ENCODE data around the gene KLF3.
A peak's percentile ranks its signal among the peaks of the same experiment; 100 is the strongest.

Gene KLF3

GRCh38 chr4:38656111-38656510, 7.9 kb upstream of the KLF3 start:
- Histone ChIP-seq H3K4me1 (ENCODE audit: control insufficient read depth in 1 of 2, insufficient read depth in 2 of 2, low read length in 2 of 2) (no peaks in the 10 kb centered on the region), H3K4me3 (ENCODE audit: low read depth in 1 of 2, low read length in 2 of 2) (no peak overlapping the region), H3K27me3 (ENCODE audit: low read depth, low read length) (no peaks in the 10 kb centered on the region), H3K36me3 (ENCODE audit: control insufficient read depth in 1 of 2, insufficient read depth in 2 of 2, low read length in 2 of 2) (no peaks in the 10 kb centered on the region), H3K27ac (ENCODE audit: low read length) (no peak overlapping the region), H3K9me3 (ENCODE audit: control insufficient read depth in 1 of 2, low read length in 2 of 2) (no peaks in the 10 kb centered on the region)

- Histone ChIP-seq H3K4me3 (ENCODE audit: low read depth in 1 of 2, low read length in 2 of 2) (no peak overlapping the region), H3K36me3 (ENCODE audit: control insufficient read depth in 1 of 2, insufficient read depth in 2 of 2, low read length in 2 of 2) (peaks cover 0 to 2% of the 10 kb centered on the region in 2 donors), H3K9me3 (ENCODE audit: control insufficient read depth in 1 of 2, low read length in 2 of 2) (no peaks in the 10 kb centered on the region), H3K27ac (ENCODE audit: low read length) (no peak overlapping the region), H3K4me1 (ENCODE audit: control insufficient read depth in 1 of 2, insufficient read depth in 2 of 2, low read length in 2 of 2) (peaks cover 5 to 6% of the 10 kb centered on the region in 2 donors), H3K27me3 (ENCODE audit: low read depth, low read length) (no peaks in the 10 kb centered on the region)
Measured at GRCh38 chr4:38659346-38659745, 4.7 kb upstream of the KLF3 start.

- no peak overlapping the region for H3K27ac ChIP-seq (ENCODE audit: low read length)
- peaks cover 5 to 6% of the 10 kb centered on the region in 2 donors for H3K4me1 ChIP-seq (ENCODE audit: control insufficient read depth in 1 of 2, insufficient read depth in 2 of 2, low read length in 2 of 2)
- H3K27me3 ChIP-seq (ENCODE audit: low read depth, low read length): no peaks in the 10 kb centered on the region
- H3K4me3 ChIP-seq (ENCODE audit: low read depth in 1 of 2, low read length in 2 of 2): no peak overlapping the region
- no peaks in the 10 kb centered on the region for H3K9me3 ChIP-seq (ENCODE audit: control insufficient read depth in 1 of 2, low read length in 2 of 2)
- H3K36me3 ChIP-seq (ENCODE audit: control insufficient read depth in 1 of 2, insufficient read depth in 2 of 2, low read length in 2 of 2): peaks cover 0 to 5% of the 10 kb centered on the region in 2 donors
Measured at GRCh38 chr4:38660838-38661237, 3.2 kb upstream of the KLF3 start.

GRCh38 chr4:38661371-38661770, 2.6 kb upstream of the KLF3 start:
- H3K27me3 ChIP-seq (ENCODE audit: low read depth, low read length): no peaks in the 10 kb centered on the region
- no peaks in the 10 kb centered on the region for H3K9me3 ChIP-seq (ENCODE audit: control insufficient read depth in 1 of 2, low read length in 2 of 2)
- no peak overlapping the region for H3K4me3 ChIP-seq (ENCODE audit: low read depth in 1 of 2, low read length in 2 of 2)
- H3K4me1 ChIP-seq (ENCODE audit: control insufficient read depth in 1 of 2, insufficient read depth in 2 of 2, low read length in 2 of 2): peaks cover 5 to 6% of the 10 kb centered on the region in 2 donors
- peaks cover 0 to 5% of the 10 kb centered on the region in 2 donors for H3K36me3 ChIP-seq (ENCODE audit: control insufficient read depth in 1 of 2, insufficient read depth in 2 of 2, low read length in 2 of 2)
- no peak overlapping the region for H3K27ac ChIP-seq (ENCODE audit: low read length)

- Histone ChIP-seq H3K36me3 (ENCODE audit: control insufficient read depth in 1 of 2, insufficient read depth in 2 of 2, low read length in 2 of 2) (peaks cover 0 to 5% of the 10 kb centered on the region in 2 donors), H3K4me3 (ENCODE audit: low read depth in 1 of 2, low read length in 2 of 2) (peak overlapping the region; percentile 64 to 66), H3K27me3 (ENCODE audit: low read depth, low read length) (no peaks in the 10 kb centered on the region), H3K27ac (ENCODE audit: low read length) (peak overlapping the region; percentile 92), H3K9me3 (ENCODE audit: control insufficient read depth in 1 of 2, low read length in 2 of 2) (no peaks in the 10 kb centered on the region), H3K4me1 (ENCODE audit: control insufficient read depth in 1 of 2, insufficient read depth in 2 of 2, low read length in 2 of 2) (peaks cover 5 to 8% of the 10 kb centered on the region in 2 donors)
Measured at GRCh38 chr4:38662522-38663089, 1.4 kb upstream of the KLF3 start.

- Histone ChIP-seq H3K4me3 (ENCODE audit: low read depth in 1 of 2, low read length in 2 of 2) (peak overlapping the region; percentile 64 to 66), H3K36me3 (ENCODE audit: control insufficient read depth in 1 of 2, insufficient read depth in 2 of 2, low read length in 2 of 2) (peaks cover 0 to 5% of the 10 kb centered on the region in 2 donors), H3K27ac (ENCODE audit: low read length) (peak overlapping the region; percentile 92), H3K9me3 (ENCODE audit: control insufficient read depth in 1 of 2, low read length in 2 of 2) (no peaks in the 10 kb centered on the region), H3K27me3 (ENCODE audit: low read depth, low read length) (no peaks in the 10 kb centered on the region), H3K4me1 (ENCODE audit: control insufficient read depth in 1 of 2, insufficient read depth in 2 of 2, low read length in 2 of 2) (peaks cover 5 to 10% of the 10 kb centered on the region in 2 donors)
Measured at GRCh38 chr4:38663090-38663800, 754 bp upstream of the KLF3 start.

- H3K36me3 ChIP-seq (ENCODE audit: control insufficient read depth in 1 of 2, insufficient read depth in 2 of 2, low read length in 2 of 2): peaks cover 0 to 5% of the 10 kb centered on the region in 2 donors
- peak overlapping the region; percentile 99 for H3K27ac ChIP-seq (ENCODE audit: low read length)
- peak overlapping the region; percentile 82 to 89 for H3K4me3 ChIP-seq (ENCODE audit: low read depth in 1 of 2, low read length in 2 of 2)
- no peaks in the 10 kb centered on the region for H3K9me3 ChIP-seq (ENCODE audit: control insufficient read depth in 1 of 2, low read length in 2 of 2)
- H3K4me1 ChIP-seq (ENCODE audit: control insufficient read depth in 1 of 2, insufficient read depth in 2 of 2, low read length in 2 of 2): peaks cover 15 to 18% of the 10 kb centered on the region in 2 donors
- H3K27me3 ChIP-seq (ENCODE audit: low read depth, low read length): no peaks in the 10 kb centered on the region
Measured at GRCh38 chr4:38664706-38665401, 855 bp downstream of the KLF3 start.

- Histone ChIP-seq H3K36me3 (ENCODE audit: control insufficient read depth in 1 of 2, insufficient read depth in 2 of 2, low read length in 2 of 2) (peaks cover 0 to 5% of the 10 kb centered on the region in 2 donors), H3K9me3 (ENCODE audit: control insufficient read depth in 1 of 2, low read length in 2 of 2) (no peaks in the 10 kb centered on the region), H3K4me1 (ENCODE audit: control insufficient read depth in 1 of 2, insufficient read depth in 2 of 2, low read length in 2 of 2) (peaks cover 21 to 25% of the 10 kb centered on the region in 2 donors), H3K27me3 (ENCODE audit: low read depth, low read length) (no peaks in the 10 kb centered on the region), H3K4me3 (ENCODE audit: low read depth in 1 of 2, low read length in 2 of 2) (peak overlapping the region; percentile 82 to 89), H3K27ac (ENCODE audit: low read length) (peak overlapping the region; percentile 99)
Measured at GRCh38 chr4:38665551-38666411, 1.8 kb downstream of the KLF3 start.

GRCh38 chr4:38666766-38667084, 2.7 kb downstream of the KLF3 start:
- Histone ChIP-seq H3K27me3 (ENCODE audit: low read depth, low read length) (no peaks in the 10 kb centered on the region), H3K36me3 (ENCODE audit: control insufficient read depth in 1 of 2, insufficient read depth in 2 of 2, low read length in 2 of 2) (peaks cover 0 to 5% of the 10 kb centered on the region in 2 donors), H3K9me3 (ENCODE audit: control insufficient read depth in 1 of 2, low read length in 2 of 2) (no peaks in the 10 kb centered on the region), H3K4me1 (ENCODE audit: control insufficient read depth in 1 of 2, insufficient read depth in 2 of 2, low read length in 2 of 2) (peaks cover 29 to 34% of the 10 kb centered on the region in 2 donors), H3K27ac (ENCODE audit: low read length) (peak overlapping the region; percentile 99), H3K4me3 (ENCODE audit: low read depth in 1 of 2, low read length in 2 of 2) (peak overlapping the region; percentile 82 to 89)

- H3K4me1 ChIP-seq (ENCODE audit: control insufficient read depth in 1 of 2, insufficient read depth in 2 of 2, low read length in 2 of 2): peaks cover 27 to 38% of the 10 kb centered on the region in 2 donors
- H3K27ac ChIP-seq (ENCODE audit: low read length): peak overlapping the region; percentile 99
- peak overlapping the region; percentile 82 to 89 for H3K4me3 ChIP-seq (ENCODE audit: low read depth in 1 of 2, low read length in 2 of 2)
- H3K27me3 ChIP-seq (ENCODE audit: low read depth, low read length): no peaks in the 10 kb centered on the region
- H3K9me3 ChIP-seq (ENCODE audit: control insufficient read depth in 1 of 2, low read length in 2 of 2): no peaks in the 10 kb centered on the region
- H3K36me3 ChIP-seq (ENCODE audit: control insufficient read depth in 1 of 2, insufficient read depth in 2 of 2, low read length in 2 of 2): peaks cover 0 to 5% of the 10 kb centered on the region in 2 donors
Measured at GRCh38 chr4:38667085-38667893, 3.3 kb downstream of the KLF3 start.
